ENCODE measurements around the gene CBX2. TPM values are rescaled to one million over a fixed set of nuclear protein-coding genes. Genes with fewer than 3 reads are reported as not detected.

CBX2 gene
- total and polyA plus RNA-seq, 5 donors from 2014 or later, result 0.11 to 0.81 (median 0.17) TPM; not detected in 2

- Histone ChIP-seq H3K9me3 (ENCODE audit: control insufficient read depth in 2 of 2, low read length in 2 of 2) (no peaks in the 10 kb centered on the region), H3K4me1 (ENCODE audit: control insufficient read depth, insufficient read depth, low read length, poor library complexity, severe bottlenecking) (peaks cover 66% of the 10 kb centered on the region), H3K36me3 (ENCODE audit: control insufficient read depth, insufficient read depth, low read length) (peaks cover 14% of the 10 kb centered on the region), H3K4me3 (ENCODE audit: low read depth, low read length) (no peak overlapping the region), H3K27me3 (ENCODE audit: control insufficient read depth, insufficient read depth, low read length) (no peaks in the 10 kb centered on the region), H3K27ac (ENCODE audit: insufficient read depth, low read length, poor library complexity, severe bottlenecking) (no peak overlapping the region)
- Mint-ChIP-seq H3K4me1 (peaks cover 5 to 48% (median 12%) of the 10 kb centered on the region in 4 donors), H3K27ac (no peak overlapping the region), H3K36me3 (peaks cover 13% of the 10 kb centered on the region), H3K4me3 (peak overlapping the region in 3 of 4 donors; percentile 47 to 63 (median 56)), H3K9me3 (peaks cover 0 to 4% (median 0%) of the 10 kb centered on the region in 7 donors), H3K27me3 (peaks cover 14% of the 10 kb centered on the region)
- no peak for ATAC-seq (ENCODE audit: low read depth in 2 of 2)
- no peak for DNase-seq
These were observed 57.5 kb downstream of the CBX2 start for GRCh38 chr17:79835470-79835899.

- Mint-ChIP-seq H3K4me3 (peak overlapping the region in 3 of 4 donors; percentile 39 to 99 (median 89)), H3K27ac (no peak overlapping the region), H3K36me3 (peaks cover 13% of the 10 kb centered on the region), H3K9me3 (peaks cover 0 to 4% (median 0%) of the 10 kb centered on the region in 7 donors), H3K4me1 (peaks cover 5 to 51% (median 12%) of the 10 kb centered on the region in 4 donors), H3K27me3 (peaks cover 20% of the 10 kb centered on the region)
- Histone ChIP-seq H3K4me1 (ENCODE audit: control insufficient read depth, insufficient read depth, low read length, poor library complexity, severe bottlenecking) (peaks cover 71% of the 10 kb centered on the region), H3K36me3 (ENCODE audit: control insufficient read depth, insufficient read depth, low read length) (peaks cover 14% of the 10 kb centered on the region), H3K9me3 (ENCODE audit: control insufficient read depth in 2 of 2, low read length in 2 of 2) (no peaks in the 10 kb centered on the region), H3K4me3 (ENCODE audit: low read depth, low read length) (no peak overlapping the region), H3K27me3 (ENCODE audit: control insufficient read depth, insufficient read depth, low read length) (no peaks in the 10 kb centered on the region), H3K27ac (ENCODE audit: insufficient read depth, low read length, poor library complexity, severe bottlenecking) (no peak overlapping the region)
- ATAC-seq (ENCODE audit: low read depth in 2 of 2), result no peak
- DNase-seq, result no peak
These were observed 58.1 kb downstream of the CBX2 start for GRCh38 chr17:79835953-79836509.

GRCh38 chr17:79836510-79836971 is 58.6 kb downstream of the CBX2 start:
- no peak overlapping the region for H3K27ac ChIP-seq (ENCODE audit: insufficient read depth, low read length, poor library complexity, severe bottlenecking)
- Mint-ChIP-seq H3K36me3 (peaks cover 13% of the 10 kb centered on the region), H3K4me3 (peak overlapping the region; percentile 89 to 99 (median 94)), H3K27me3 (peaks cover 25% of the 10 kb centered on the region), H3K9me3 (peaks cover 0 to 4% (median 0%) of the 10 kb centered on the region in 7 donors), H3K4me1 (peaks cover 5 to 54% (median 12%) of the 10 kb centered on the region in 4 donors), H3K27ac (peak overlapping the region; percentile 20 to 93 (median 58))
- ATAC-seq (ENCODE audit: low read depth in 2 of 2), result no peak
- DNase-seq, result no peak
- H3K36me3 ChIP-seq (ENCODE audit: control insufficient read depth, insufficient read depth, low read length), result peaks cover 14% of the 10 kb centered on the region
- H3K4me1 ChIP-seq (ENCODE audit: control insufficient read depth, insufficient read depth, low read length, poor library complexity, severe bottlenecking), result peaks cover 76% of the 10 kb centered on the region
- H3K4me3 ChIP-seq (ENCODE audit: low read depth, low read length), result no peak overlapping the region
- H3K9me3 ChIP-seq (ENCODE audit: control insufficient read depth in 2 of 2, low read length in 2 of 2), result no peaks in the 10 kb centered on the region
- H3K27me3 ChIP-seq (ENCODE audit: control insufficient read depth, insufficient read depth, low read length), result no peaks in the 10 kb centered on the region

- H3K27me3 Mint-ChIP-seq, result peaks cover 32% of the 10 kb centered on the region
- H3K27ac Mint-ChIP-seq, result peak overlapping the region; percentile 93 to 99 (median 98)
- H3K36me3 Mint-ChIP-seq, result peaks cover 13% of the 10 kb centered on the region
- peak in 1 of 3 donors; percentile 70 for DNase-seq
- H3K4me3 ChIP-seq (ENCODE audit: low read depth, low read length), result peak overlapping the region; percentile 95
- no peaks in the 10 kb centered on the region for H3K9me3 ChIP-seq (ENCODE audit: control insufficient read depth in 2 of 2, low read length in 2 of 2)
- no peak for ATAC-seq (ENCODE audit: low read depth in 2 of 2)
- H3K4me1 Mint-ChIP-seq, result peaks cover 5 to 58% (median 16%) of the 10 kb centered on the region in 4 donors
- H3K36me3 ChIP-seq (ENCODE audit: control insufficient read depth, insufficient read depth, low read length), result peaks cover 14% of the 10 kb centered on the region
- H3K9me3 Mint-ChIP-seq, result peaks cover 0 to 4% (median 0%) of the 10 kb centered on the region in 7 donors
- no peak overlapping the region for H3K27ac ChIP-seq (ENCODE audit: insufficient read depth, low read length, poor library complexity, severe bottlenecking)
- H3K4me1 ChIP-seq (ENCODE audit: control insufficient read depth, insufficient read depth, low read length, poor library complexity, severe bottlenecking), result peaks cover 80% of the 10 kb centered on the region
- no peaks in the 10 kb centered on the region for H3K27me3 ChIP-seq (ENCODE audit: control insufficient read depth, insufficient read depth, low read length)
- H3K4me3 Mint-ChIP-seq, result peak overlapping the region; percentile 93 to 99 (median 98)
These were observed 59.3 kb downstream of the CBX2 start for GRCh38 chr17:79836972-79837887.

Other genes starting within 250 kb of the CBX2 start
- gene RBFOX3, start 167.1 kb upstream of the CBX2 start, total RNA-seq, result not detected
- under 1 TPM in 1 of 4 donors, not detected in 3; 0.23 TPM for gene RBFOX3, start 167.1 kb upstream of the CBX2 start, polyA plus RNA-seq
- gene ENPP7, start 47.2 kb upstream of the CBX2 start, total RNA-seq, result not detected
- gene ENPP7, start 47.2 kb upstream of the CBX2 start, polyA plus RNA-seq, result under 1 TPM in 1 of 4 donors, not detected in 3; 0.08 TPM
- gene CBX8, start 18.9 kb downstream of the CBX2 start, total RNA-seq, result 3.4 TPM
- gene CBX8, start 18.9 kb downstream of the CBX2 start, polyA plus RNA-seq, result 1 to 10 TPM in 2 of 4 donors, under 1 TPM in 2; 0.30 to 1.7 (median 0.87) TPM
- gene CBX4, start 61.3 kb downstream of the CBX2 start, total RNA-seq, result 137 TPM
- 10 to 100 TPM in 1 of 4 donors, 1 to 10 TPM in 3; 2.9 to 10.0 (median 4.6) TPM for gene CBX4, start 61.3 kb downstream of the CBX2 start, polyA plus RNA-seq